HEK293 (cell line): ENCODE results near the gene RPL36AL.

Experiments used
- CTCF ChIA-PET: fragments of 350-600 bp; formaldehyde crosslinking; extraction: SDS; loops from one replicate; lab custom pipeline; 2021; ENCODE audit warnings: antibody characterized with exemption; lab: Yijun Ruan, JAX
- POLR2A ChIA-PET: fragments of 300-600 bp; formaldehyde crosslinking; extraction: SDS; loops from one replicate; lab custom pipeline; 2020; ENCODE audit warnings: antibody characterized with exemption, inconsistent platforms; lab: Yijun Ruan, JAX
- H3K27ac ChIP-seq: fragments of 200-500 bp; sonication (Bioruptor generic); 2 replicates; pipeline ENCODE4 v1.5.1; 2014; ENCODE audit warnings: low read depth, low read length, control low read depth, inconsistent platforms; ENCODE audit errors: extremely low read depth
- H3K36me3 ChIP-seq, 2 experiments: fragments of 200-500 bp in 1 of 2; sonication (Bioruptor generic) in 1 of 2; 1 replicate in 1 of 2; 2 replicates in 1 of 2; pipeline ENCODE4 v1.5.1; 2014 to 2017; ENCODE audit warnings: inconsistent platforms in 2 of 2, low read length in 2 of 2; ENCODE audit not compliant: control insufficient read depth in 2 of 2, insufficient read depth in 1 of 2
- H3K4me1 ChIP-seq: fragments of 200-500 bp; sonication (Bioruptor generic); 2 replicates; pipeline ENCODE4 v1.5.1; 2014; ENCODE audit warnings: mild to moderate bottlenecking, low read length, inconsistent platforms; ENCODE audit not compliant: control insufficient read depth, insufficient read depth
- H3K4me3 ChIP-seq: 2 replicates; pipeline ENCODE4 v1.5.1; 2011; ENCODE audit warnings: low read depth, mild to moderate bottlenecking, control low read depth, low read length, moderate library complexity
- H3K9me3 ChIP-seq: fragments of 200-500 bp; sonication (Bioruptor generic); 2 replicates; pipeline ENCODE4 v1.5.1; 2014; ENCODE audit warnings: low read depth, low read length, inconsistent platforms; ENCODE audit not compliant: control insufficient read depth, insufficient read depth
- EGR2 ChIP-seq: fragments of 450-650 bp; formaldehyde crosslinking; IDR thresholded peaks from 2 replicates; pipeline ENCODE4 v1.5.1; 2016; ENCODE audit warnings: low read depth, missing biosample characterization, missing genetic modification characterization
- GLIS2 ChIP-seq: fragments of 450-650 bp; formaldehyde crosslinking; IDR thresholded peaks from 2 replicates; pipeline ENCODE4 v1.5.1; 2016; ENCODE audit warnings: missing biosample characterization, missing genetic modification characterization
- MYNN ChIP-seq: fragments of 450-650 bp; formaldehyde crosslinking; IDR thresholded peaks from 2 replicates; pipeline ENCODE4 v1.5.1; 2016; ENCODE audit warnings: missing biosample characterization, missing genetic modification characterization, borderline replicate concordance
- SP3 ChIP-seq: fragments of 450-650 bp; formaldehyde crosslinking; IDR thresholded peaks from 2 replicates; pipeline ENCODE4 v1.5.1; 2016; ENCODE audit warnings: missing biosample characterization, missing genetic modification characterization
- ZBTB48 ChIP-seq: fragments of 450-650 bp; formaldehyde crosslinking; IDR thresholded peaks from 2 replicates; pipeline ENCODE4 v1.5.1; 2016; ENCODE audit warnings: missing biosample characterization, missing genetic modification characterization
- ZEB2 ChIP-seq: fragments of 450-650 bp; formaldehyde crosslinking; IDR thresholded peaks from 2 replicates; pipeline ENCODE4 v1.5.1; 2016; ENCODE audit warnings: missing biosample characterization, missing genetic modification characterization
- ZNF121 ChIP-seq: fragments of 450-650 bp; formaldehyde crosslinking; IDR thresholded peaks from 2 replicates; pipeline ENCODE4 v1.5.1; 2016; ENCODE audit warnings: missing biosample characterization, missing genetic modification characterization
- ZNF155 ChIP-seq: fragments of 450-650 bp; formaldehyde crosslinking; IDR thresholded peaks from 2 replicates; pipeline ENCODE4 v1.5.1; 2016; ENCODE audit warnings: missing biosample characterization, missing genetic modification characterization
- ZNF174 ChIP-seq: fragments of 450-650 bp; formaldehyde crosslinking; IDR thresholded peaks from 2 replicates; pipeline ENCODE4 v1.5.0; 2017; ENCODE audit warnings: missing biosample characterization, mild to moderate bottlenecking, missing genetic modification characterization
- ZNF341 ChIP-seq: fragments of 450-650 bp; formaldehyde crosslinking; IDR thresholded peaks from 2 replicates; pipeline ENCODE4; 2016; ENCODE audit warnings: low read depth, missing biosample characterization, missing genetic modification characterization
- ZNF391 ChIP-seq: fragments of 450-650 bp; formaldehyde crosslinking; IDR thresholded peaks from 2 replicates; pipeline ENCODE4 v1.5.1; 2016; ENCODE audit warnings: low read depth, missing biosample characterization, missing genetic modification characterization, borderline replicate concordance
- ZNF488 ChIP-seq: fragments of 450-650 bp; formaldehyde crosslinking; IDR thresholded peaks from 2 replicates; pipeline ENCODE4 v1.5.1; 2016; ENCODE audit warnings: missing biosample characterization, missing genetic modification characterization
- ZNF501 ChIP-seq: fragments of 450-650 bp; formaldehyde crosslinking; IDR thresholded peaks from 2 replicates; pipeline ENCODE4 v1.5.1; 2016; ENCODE audit warnings: missing biosample characterization, missing genetic modification characterization
- ZNF521 ChIP-seq: fragments of 450-650 bp; formaldehyde crosslinking; IDR thresholded peaks from 2 replicates; pipeline ENCODE4 v1.5.1; 2017; ENCODE audit warnings: missing biosample characterization, mild to moderate bottlenecking, missing genetic modification characterization
- ZNF530 ChIP-seq: fragments of 450-650 bp; formaldehyde crosslinking; IDR thresholded peaks from 2 replicates; pipeline ENCODE4 v1.5.1; 2016; ENCODE audit warnings: low read depth, missing biosample characterization, missing genetic modification characterization
- ZNF548 ChIP-seq: fragments of 450-650 bp; formaldehyde crosslinking; IDR thresholded peaks from 2 replicates; pipeline ENCODE4 v1.5.1; 2016; ENCODE audit warnings: missing biosample characterization, missing genetic modification characterization
- ZNF571 ChIP-seq: fragments of 450-650 bp; formaldehyde crosslinking; IDR thresholded peaks from 2 replicates; pipeline ENCODE4 v1.5.0; 2017; ENCODE audit warnings: missing biosample characterization, missing genetic modification characterization
- ZNF600 ChIP-seq: fragments of 450-650 bp; formaldehyde crosslinking; IDR thresholded peaks from 2 replicates; pipeline ENCODE4 v1.5.1; 2016; ENCODE audit warnings: missing biosample characterization, missing genetic modification characterization
- ZNF610 ChIP-seq: fragments of 450-650 bp; formaldehyde crosslinking; IDR thresholded peaks from 2 replicates; pipeline ENCODE4 v1.5.1; 2016; ENCODE audit warnings: missing biosample characterization, missing genetic modification characterization, borderline replicate concordance
- ZNF621 ChIP-seq: fragments of 450-650 bp; formaldehyde crosslinking; IDR thresholded peaks from 2 replicates; pipeline ENCODE4 v1.5.1; 2017; ENCODE audit warnings: missing biosample characterization, missing genetic modification characterization
- ZNF626 ChIP-seq: fragments of 450-650 bp; sonication (Bioruptor Pico); formaldehyde crosslinking; IDR thresholded peaks from 2 replicates; pipeline ENCODE4 v1.5.1; 2018; ENCODE audit warnings: missing biosample characterization, missing genetic modification characterization, inconsistent platforms
- ZNF707 ChIP-seq: fragments of 450-650 bp; formaldehyde crosslinking; IDR thresholded peaks from 2 replicates; pipeline ENCODE4 v1.5.1; 2016; ENCODE audit warnings: missing biosample characterization, missing genetic modification characterization
- ZNF837 ChIP-seq: fragments of 450-650 bp; formaldehyde crosslinking; IDR thresholded peaks from 2 replicates; pipeline ENCODE4 v1.5.1; 2016; ENCODE audit warnings: missing biosample characterization, missing genetic modification characterization
- ZNF843 ChIP-seq: fragments of 450-650 bp; formaldehyde crosslinking; IDR thresholded peaks from 2 replicates; pipeline ENCODE4 v1.5.1; 2016; ENCODE audit warnings: missing biosample characterization, missing genetic modification characterization
- ZSCAN30 ChIP-seq: fragments of 450-650 bp; IDR thresholded peaks from 2 replicates; pipeline ENCODE4 v1.5.1; 2018; ENCODE audit warnings: missing biosample characterization, mild to moderate bottlenecking, missing genetic modification characterization, moderate library complexity
- TF ChIP-seq, protein P1 (sequence below): fragments of 450-650 bp; formaldehyde crosslinking; IDR thresholded peaks from 2 replicates; pipeline ENCODE4 v1.5.1; 2016; ENCODE audit warnings: missing biosample characterization, missing genetic modification characterization
- TF ChIP-seq, protein P2 (sequence below): fragments of 450-650 bp; formaldehyde crosslinking; conservative IDR thresholded peaks from 2 replicates; pipeline ENCODE4 v1.5.1; 2016; ENCODE audit warnings: low read depth, missing biosample characterization, missing genetic modification characterization
- TF ChIP-seq, protein P3 (sequence below): fragments of 450-650 bp; formaldehyde crosslinking; IDR thresholded peaks from 2 replicates; pipeline ENCODE4 v1.5.1; 2016; ENCODE audit warnings: missing biosample characterization, missing genetic modification characterization, low read depth

RPL36AL gene

GRCh38 chr14:49634547-49635334 lies 14.3 kb upstream of the RPL36AL start, which contains the start of gene DNAAF2:
TSS of gene DNAAF2 (minus strand) at chr14:49635244. CDS start at chr14:49635149, 95 bp downstream.
- no peaks in the 10 kb centered on the region for H3K4me1 ChIP-seq
- CTCF ChIA-PET, result interaction anchor here (0.6 to 2.2 kb wide), 16 partner anchors 8 to 1067 kb away, joined by 3 to 16 read pairs (median 4); partner anchors contain the start of genes KLHDC2, MGAT2, NEMF and RPL36AL
- H3K9me3 ChIP-seq, result no peaks in the 10 kb centered on the region
- peaks cover 4 to 20% of the 10 kb centered on the region in 2 experiments; a peak in 2 of 3 replicates for H3K36me3 ChIP-seq
- peak within 1 kb of the TSS; percentile 94 for H3K27ac ChIP-seq
- POLR2A ChIA-PET, result interaction anchor here (0.5 to 2.3 kb wide), 16 partner anchors 8 to 233 kb away, joined by 3 to 44 read pairs (median 6); partner anchors contain the start of genes KLHDC2, LRR1, MGAT2 and NEMF
- H3K4me3 ChIP-seq, result peak within 1 kb of the TSS; percentile 98
- no peak for TF ChIP-seq ZNF707
- TF ChIP-seq, protein P1, sequence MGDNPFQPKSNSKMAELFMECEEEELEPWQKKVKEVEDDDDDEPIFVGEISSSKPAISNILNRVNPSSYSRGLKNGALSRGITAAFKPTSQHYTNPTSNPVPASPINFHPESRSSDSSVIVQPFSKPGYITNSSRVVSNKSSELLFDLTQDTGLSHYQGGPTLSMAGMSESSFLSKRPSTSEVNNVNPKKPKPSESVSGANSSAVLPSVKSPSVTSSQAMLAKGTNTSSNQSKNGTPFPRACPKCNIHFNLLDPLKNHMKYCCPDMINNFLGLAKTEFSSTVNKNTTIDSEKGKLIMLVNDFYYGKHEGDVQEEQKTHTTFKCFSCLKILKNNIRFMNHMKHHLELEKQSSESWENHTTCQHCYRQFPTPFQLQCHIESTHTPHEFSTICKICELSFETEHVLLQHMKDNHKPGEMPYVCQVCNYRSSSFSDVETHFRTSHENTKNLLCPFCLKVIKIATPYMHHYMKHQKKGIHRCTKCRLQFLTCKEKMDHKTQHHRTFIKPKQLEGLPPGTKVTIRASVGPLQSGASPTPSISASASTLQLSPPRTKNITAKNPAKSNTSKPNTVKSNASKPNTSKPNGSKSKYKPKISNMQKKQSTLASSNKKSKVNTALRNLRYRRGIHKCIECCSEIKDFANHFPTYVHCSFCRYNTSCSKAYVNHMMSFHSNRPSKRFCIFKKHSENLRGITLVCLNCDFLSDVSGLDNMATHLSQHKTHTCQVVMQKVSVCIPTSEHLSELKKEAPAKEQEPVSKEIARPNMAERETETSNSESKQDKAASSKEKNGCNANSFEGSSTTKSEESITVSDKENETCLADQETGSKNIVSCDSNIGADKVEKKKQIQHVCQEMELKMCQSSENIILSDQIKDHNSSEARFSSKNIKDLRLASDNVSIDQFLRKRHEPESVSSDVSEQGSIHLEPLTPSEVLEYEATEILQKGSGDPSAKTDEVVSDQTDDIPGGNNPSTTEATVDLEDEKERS (tag by site-specific recombination), result no peak
- TF ChIP-seq, protein P2, sequence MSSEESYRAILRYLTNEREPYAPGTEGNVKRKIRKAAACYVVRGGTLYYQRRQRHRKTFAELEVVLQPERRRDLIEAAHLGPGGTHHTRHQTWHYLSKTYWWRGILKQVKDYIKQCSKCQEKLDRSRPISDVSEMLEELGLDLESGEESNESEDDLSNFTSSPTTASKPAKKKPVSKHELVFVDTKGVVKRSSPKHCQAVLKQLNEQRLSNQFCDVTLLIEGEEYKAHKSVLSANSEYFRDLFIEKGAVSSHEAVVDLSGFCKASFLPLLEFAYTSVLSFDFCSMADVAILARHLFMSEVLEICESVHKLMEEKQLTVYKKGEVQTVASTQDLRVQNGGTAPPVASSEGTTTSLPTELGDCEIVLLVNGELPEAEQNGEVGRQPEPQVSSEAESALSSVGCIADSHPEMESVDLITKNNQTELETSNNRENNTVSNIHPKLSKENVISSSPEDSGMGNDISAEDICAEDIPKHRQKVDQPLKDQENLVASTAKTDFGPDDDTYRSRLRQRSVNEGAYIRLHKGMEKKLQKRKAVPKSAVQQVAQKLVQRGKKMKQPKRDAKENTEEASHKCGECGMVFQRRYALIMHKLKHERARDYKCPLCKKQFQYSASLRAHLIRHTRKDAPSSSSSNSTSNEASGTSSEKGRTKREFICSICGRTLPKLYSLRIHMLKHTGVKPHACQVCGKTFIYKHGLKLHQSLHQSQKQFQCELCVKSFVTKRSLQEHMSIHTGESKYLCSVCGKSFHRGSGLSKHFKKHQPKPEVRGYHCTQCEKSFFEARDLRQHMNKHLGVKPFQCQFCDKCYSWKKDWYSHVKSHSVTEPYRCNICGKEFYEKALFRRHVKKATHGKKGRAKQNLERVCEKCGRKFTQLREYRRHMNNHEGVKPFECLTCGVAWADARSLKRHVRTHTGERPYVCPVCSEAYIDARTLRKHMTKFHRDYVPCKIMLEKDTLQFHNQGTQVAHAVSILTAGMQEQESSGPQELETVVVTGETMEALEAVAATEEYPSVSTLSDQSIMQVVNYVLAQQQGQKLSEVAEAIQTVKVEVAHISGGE (tag by site-specific recombination), result peak; percentile 1; the same call in 1 of the 2 replicates
- no peak for TF ChIP-seq ZNF174 (tag by site-specific recombination)
- TF ChIP-seq SP3 (tag by site-specific recombination), result no peak; the same call in 1 of the 2 replicates
- TF ChIP-seq ZNF837 (tag by site-specific recombination), result no peak
- TF ChIP-seq ZNF571, result no peak
- TF ChIP-seq ZNF341 (tag by site-specific recombination), result peak; percentile 20; the same call in 1 of the 2 replicates
- no peak for TF ChIP-seq ZNF843
- 0 out of 2 replicates have a peak, but pooled peaks have one; percentile 71 for TF ChIP-seq ZEB2
- 0 out of 2 replicates have a peak, but pooled peaks have one; percentile 26 for TF ChIP-seq ZNF600 (tag by site-specific recombination)
- TF ChIP-seq ZNF391, result 0 out of 2 replicates have a peak, but pooled peaks have one; percentile 17
- no peak for TF ChIP-seq ZNF488 (tag by site-specific recombination)
- TF ChIP-seq ZNF521 (tag by site-specific recombination), result no peak
- no peak for TF ChIP-seq ZNF530 (tag by site-specific recombination)
- TF ChIP-seq ZNF621 (tag by site-specific recombination), result no peak
- TF ChIP-seq ZNF501 (tag by site-specific recombination), result 0 out of 2 replicates have a peak, but pooled peaks have one; percentile 35
- TF ChIP-seq ZNF610 (tag by site-specific recombination), result no peak
- TF ChIP-seq ZSCAN30 (tag by site-specific recombination), result no peak
- no peak for TF ChIP-seq ZNF548 (tag by site-specific recombination)
- TF ChIP-seq, protein P3, sequence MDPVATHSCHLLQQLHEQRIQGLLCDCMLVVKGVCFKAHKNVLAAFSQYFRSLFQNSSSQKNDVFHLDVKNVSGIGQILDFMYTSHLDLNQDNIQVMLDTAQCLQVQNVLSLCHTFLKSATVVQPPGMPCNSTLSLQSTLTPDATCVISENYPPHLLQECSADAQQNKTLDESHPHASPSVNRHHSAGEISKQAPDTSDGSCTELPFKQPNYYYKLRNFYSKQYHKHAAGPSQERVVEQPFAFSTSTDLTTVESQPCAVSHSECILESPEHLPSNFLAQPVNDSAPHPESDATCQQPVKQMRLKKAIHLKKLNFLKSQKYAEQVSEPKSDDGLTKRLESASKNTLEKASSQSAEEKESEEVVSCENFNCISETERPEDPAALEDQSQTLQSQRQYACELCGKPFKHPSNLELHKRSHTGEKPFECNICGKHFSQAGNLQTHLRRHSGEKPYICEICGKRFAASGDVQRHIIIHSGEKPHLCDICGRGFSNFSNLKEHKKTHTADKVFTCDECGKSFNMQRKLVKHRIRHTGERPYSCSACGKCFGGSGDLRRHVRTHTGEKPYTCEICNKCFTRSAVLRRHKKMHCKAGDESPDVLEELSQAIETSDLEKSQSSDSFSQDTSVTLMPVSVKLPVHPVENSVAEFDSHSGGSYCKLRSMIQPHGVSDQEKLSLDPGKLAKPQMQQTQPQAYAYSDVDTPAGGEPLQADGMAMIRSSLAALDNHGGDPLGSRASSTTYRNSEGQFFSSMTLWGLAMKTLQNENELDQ, result no peak
- no peak for TF ChIP-seq EGR2
- TF ChIP-seq ZNF121 (tag by site-specific recombination), result no peak
- TF ChIP-seq MYNN (tag by site-specific recombination), result no peak
- TF ChIP-seq GLIS2 (tag by site-specific recombination), result no peak; the same call in 1 of the 2 replicates
- no peak for TF ChIP-seq ZNF626 (tag by site-specific recombination)
- TF ChIP-seq ZBTB48, result no peak; the same call in 1 of the 2 replicates
- TF ChIP-seq ZNF155 (tag by site-specific recombination), result no peak
